Brain pericyte (primary cell): Measurements from ENCODE around the gene THOC3.
"Not testable (repeated sequence)": the region's sequence is repeated elsewhere in the genome, so short reads cannot be mapped to it uniquely, and the experiment has no call there.

Experiments
- DNase-seq: peaks from one replicate; pipeline ENCODE4 v3.0.0-alpha.2; 2012; ENCODE audit warnings: low read depth, low spot score

THOC3 gene

DNA sequence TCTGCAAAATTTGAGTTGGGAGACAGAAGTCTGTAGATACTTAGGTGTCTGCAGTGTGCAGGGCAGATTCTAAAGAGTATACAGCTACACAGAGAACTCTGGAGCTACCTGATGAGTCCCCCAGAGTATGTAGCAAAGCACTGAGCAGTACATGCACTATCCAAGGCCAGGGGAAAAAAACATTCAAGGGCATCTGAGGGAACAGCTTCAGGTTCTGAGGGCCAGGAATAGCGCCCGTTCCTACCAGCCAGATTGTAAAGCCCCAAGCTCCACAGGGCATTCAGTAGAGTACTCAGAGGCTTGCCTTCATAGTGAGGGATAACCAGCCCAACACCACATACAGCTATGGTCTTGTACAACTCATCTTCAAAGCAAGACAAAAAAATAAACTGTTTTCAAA lies 27.5 kb downstream of the THOC3 start:
- not testable (repeated sequence) for DNase-seq

DNA sequence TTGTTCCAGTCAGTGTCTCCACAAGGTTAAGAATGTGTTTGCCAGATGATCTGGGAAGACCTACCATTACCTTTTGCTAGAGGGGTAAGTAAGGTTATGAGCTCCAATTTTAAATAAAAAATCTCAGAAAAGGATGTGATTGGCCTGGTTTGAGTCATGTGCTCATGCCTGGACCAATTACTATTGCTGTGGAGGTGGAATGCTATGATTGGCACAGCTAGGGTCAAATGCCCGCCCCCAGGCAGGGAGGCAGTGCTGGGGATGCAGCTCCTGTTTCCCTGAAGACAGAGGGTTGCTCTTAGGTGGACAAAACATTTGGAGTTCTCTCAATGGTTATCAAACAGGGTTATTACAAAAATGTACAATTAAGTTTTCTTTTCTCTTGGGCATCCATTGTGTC lies 29.6 kb downstream of the THOC3 start:
- DNase-seq, result not testable (repeated sequence)

DNA sequence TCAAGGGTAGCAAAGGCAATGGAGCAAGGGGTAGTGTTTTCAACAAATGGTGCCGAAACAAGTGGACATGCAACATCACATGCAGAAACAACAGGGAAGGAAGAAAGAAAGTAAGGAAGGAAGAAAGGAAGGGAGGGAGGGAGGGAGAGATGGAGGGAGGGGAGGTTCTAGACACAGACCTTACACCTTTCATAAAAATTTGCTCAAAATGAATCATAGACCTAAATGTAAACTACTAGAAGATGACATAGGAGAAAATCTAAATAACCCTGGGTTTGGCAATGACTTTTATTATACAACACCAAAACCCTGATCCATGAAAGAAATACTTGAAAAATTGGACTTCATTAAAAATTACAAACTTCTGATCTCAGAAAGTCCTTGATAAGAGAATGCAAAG lies 39.4 kb downstream of the THOC3 start:
- DNase-seq, result not testable (repeated sequence)

DNA sequence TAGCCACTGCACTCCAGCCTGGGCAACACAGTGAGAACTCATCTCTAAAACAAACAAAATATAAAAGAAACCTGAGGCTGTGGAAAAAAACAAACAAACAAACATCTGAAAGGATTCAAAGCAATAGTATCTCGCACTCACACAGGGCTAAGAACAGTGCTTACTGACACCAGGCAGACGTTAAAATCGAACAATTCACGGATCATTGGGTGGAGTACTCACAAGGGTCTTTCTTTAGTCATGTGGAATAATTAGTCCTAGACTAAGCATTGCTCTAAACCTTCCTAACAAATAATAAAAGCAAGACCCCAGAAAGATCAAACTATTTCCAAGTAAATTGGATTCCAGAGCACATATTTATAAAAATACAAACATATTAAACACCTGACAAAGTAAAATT lies 43.0 kb downstream of the THOC3 start:
- not testable (repeated sequence) for DNase-seq

DNA sequence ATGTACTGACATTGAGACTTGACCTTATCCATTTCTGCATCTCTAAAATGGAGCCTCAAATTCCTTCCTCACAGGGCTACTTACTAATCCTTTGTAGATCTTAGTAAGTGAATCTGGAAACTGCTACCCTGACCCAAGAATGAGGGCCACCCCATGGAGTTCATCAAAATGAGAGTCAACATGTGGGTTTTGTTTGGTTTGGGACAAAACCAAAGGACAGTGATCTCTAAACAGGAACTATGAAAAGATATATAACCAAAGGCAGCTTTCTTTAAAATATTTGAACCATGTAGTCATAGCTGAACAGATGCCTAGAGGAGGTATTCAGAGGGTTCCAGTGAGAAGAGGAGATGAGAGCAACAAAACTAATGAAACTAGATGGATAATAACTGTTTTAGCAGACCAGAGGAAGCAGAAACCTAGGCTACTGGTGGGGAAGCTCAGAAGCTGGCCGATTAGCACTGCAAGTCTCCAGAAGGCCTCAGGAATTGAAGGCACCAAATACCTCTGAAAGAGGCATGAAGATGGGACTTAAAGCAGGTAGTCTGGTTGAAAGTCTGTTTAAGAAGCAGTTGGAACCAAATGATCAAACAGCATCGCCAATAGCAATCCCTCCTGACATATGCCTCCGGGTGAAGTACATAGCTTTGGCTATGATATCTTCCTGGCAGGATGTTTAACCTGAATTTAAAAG lies 45.8 kb downstream of the THOC3 start:
- DNase-seq, result peak; percentile 91

DNA sequence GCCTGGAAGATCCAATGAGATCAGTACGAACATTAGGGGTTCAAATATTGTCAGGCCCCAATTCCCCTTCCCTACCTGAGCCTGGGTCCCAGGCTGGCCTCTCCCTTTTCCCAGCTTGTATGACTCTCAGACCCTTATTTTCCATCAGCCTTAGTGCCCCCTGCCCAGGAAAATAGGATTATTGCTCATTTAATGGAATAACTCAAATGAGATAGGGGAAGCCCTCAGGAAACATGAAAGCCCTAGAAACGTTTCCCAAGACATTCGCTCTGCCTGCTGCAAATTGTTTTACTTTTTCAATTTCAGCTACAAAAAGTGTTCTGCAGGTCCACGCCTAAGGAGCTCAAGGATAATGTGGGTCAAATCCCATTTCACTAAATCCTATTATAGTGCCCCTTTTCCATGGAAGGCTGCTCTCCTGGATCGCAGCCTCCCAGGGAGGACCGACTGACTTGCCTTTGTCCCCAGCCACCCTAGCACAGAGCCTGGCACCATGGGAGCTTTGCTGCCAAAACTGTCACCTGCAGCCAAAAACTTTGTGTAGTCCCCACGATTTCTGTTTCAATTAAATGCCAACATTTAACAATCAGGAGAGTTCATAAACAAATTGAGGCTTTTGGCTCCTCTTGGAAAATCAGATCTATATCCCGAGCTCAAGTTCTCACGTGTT lies 46.9 kb downstream of the THOC3 start:
- DNase-seq, result no peak

DNA sequence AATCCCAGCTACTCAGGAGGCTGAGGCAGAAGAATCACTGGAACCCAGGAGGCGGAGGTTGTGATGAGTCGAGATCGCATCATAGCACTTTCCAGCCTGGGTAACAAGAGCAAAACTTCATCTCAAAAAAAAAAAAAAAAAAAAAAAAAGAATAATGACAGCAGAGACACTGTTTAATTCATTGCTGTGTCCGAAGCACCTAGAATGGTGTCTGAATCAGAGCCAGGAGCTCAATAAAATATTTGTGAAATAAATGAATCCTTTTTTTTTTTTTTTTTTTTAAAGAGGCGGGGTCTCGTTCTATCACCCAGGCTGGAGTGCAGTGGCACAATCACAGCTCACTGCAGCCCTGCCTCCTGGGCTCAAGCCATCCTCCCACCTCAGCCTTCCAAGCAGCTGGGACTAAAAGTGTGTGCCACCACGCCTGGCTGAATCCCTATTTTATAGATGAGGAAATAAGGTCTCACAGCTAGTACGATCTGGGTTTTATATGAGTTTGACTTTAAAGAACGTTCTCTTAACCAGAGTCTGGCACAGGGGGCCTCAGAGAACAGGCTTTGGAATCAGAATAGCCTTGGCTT lies 47.8 kb downstream of the THOC3 start:
- DNase-seq, result no peak

DNA sequence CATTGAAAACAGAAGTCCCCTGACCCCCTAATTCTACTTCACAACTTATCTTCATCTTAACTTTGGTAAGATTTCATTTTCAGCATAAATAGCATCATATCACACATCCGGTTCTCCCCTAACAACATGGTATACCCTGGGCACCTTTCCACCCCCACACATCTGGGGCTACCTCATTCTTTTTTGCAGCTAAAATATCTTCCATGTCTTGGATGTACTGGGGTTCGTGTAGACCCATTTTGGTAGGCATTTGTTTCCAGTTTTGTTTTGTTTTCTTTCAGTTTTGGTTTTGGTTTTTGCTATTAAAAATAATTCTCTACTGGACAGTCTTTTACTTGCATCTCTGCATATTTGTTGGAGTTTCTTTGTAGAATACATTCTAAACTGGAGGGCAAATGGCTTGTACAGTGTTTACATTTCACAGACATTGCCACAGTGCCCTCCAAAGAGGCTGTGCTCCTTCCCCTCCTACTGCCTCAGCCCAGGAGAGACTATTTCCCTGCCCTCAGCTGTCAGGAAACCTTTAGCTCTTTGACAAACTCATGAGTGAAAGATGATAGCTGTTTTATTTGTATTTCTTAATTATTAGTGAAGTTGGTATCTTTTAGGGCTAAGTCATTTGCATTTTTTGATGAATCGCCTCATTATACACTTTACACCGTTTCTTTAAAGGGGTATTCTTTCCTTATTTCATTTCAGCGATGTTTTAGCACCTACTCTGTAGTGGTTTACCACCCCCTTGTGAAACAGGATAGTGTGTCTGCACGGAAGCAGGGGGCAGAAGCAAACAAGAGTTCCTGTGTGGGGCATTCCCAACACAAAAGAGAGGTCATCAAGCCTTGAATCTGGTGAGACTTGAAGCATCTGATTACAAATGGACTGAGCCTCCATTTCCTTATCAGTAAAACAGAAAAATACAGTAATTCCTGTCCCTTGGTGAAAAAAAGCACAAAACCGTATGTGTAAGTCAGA lies 52.8 kb downstream of the THOC3 start:
- not testable (repeated sequence) for DNase-seq

DNA sequence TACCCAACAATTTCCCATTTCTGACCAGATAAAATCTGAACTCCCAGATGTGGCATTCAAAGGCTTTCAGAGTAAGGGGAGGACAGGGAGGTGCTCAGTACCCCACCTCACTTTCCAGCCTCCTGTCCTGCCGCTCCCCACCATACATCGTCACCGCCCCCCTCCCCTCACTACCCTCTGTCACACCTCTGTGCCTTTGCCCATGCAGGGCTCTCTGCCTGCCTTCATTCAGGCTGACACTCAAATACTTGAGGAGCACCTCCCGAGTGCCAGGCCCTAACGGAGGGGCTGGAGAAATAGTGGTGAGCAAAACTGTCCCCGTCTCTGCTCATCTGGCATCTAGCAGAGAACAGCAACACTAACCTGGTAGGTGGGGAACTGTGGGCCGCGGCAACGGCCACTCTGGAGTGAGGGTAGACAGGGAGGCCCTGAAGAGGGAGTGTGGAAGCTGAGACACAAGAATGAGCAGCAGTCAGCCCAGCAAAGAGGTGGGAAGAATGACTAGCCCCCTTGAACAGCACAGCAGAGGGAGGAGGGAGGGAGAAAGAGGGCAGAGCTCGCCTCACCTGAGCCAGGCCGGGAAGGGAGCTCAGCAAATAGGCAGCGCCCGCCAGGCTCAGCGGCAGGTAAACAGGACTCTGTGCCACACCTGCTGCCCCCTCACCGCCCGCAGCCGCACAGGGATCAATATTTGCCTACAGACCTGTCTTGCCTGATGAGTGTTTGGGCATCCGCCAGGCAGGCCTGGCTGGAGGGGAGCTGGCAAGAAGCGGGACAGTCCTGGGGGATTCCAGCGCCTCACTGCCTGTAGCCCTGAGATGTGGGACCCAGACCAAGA lies 54.1 kb downstream of the THOC3 start:
- DNase-seq, result not testable (repeated sequence)

DNA sequence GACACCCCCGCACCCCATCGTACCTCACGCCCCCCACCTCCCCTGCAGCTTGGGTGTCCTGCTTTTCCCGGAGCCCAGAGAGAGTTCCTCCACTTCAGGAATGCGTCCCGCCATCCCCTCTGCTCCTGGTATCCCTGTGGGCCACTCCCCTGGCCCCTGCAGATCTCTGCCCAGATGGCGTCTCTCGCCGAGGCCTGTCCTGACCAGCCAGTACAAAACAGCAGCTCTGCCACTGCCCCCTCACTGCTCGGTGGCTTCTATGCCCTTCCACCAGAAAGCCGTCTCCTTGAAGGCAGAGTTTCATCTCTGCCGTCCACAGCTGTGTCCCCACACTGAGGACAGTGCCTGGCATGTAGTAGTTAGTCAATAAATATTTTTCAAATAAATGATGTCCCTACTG lies 58.0 kb downstream of the THOC3 start:
- not testable (repeated sequence) for DNase-seq
